Hematopoietic multipotent progenitor cell (in vitro differentiated cells): ENCODE measurements around the gene SGSH. TPM values are rescaled to one million over a fixed set of nuclear protein-coding genes. Genes with fewer than 3 reads are reported as not detected.
A peak's percentile ranks its signal among the peaks of the same experiment; 100 is the strongest.

ENCODE experiments used
- DNase-seq, 3 donors: peaks; one replicate each; pipeline ENCODE4 v3.0.0-alpha.2; 2011 to 2015; ENCODE audit warnings: low read depth in 2 of 3, low spot score in 2 of 3
- total RNA-seq: library from RNA; depleted of rRNA; stranded (reverse); fragments of >200 nt; gene quantifications from one replicate; pipeline ENCODE4 v1.2.3, GENCODE V29; 2012

Gene SGSH
- total RNA-seq, 1 donor = 0.81 TPM

DNA sequence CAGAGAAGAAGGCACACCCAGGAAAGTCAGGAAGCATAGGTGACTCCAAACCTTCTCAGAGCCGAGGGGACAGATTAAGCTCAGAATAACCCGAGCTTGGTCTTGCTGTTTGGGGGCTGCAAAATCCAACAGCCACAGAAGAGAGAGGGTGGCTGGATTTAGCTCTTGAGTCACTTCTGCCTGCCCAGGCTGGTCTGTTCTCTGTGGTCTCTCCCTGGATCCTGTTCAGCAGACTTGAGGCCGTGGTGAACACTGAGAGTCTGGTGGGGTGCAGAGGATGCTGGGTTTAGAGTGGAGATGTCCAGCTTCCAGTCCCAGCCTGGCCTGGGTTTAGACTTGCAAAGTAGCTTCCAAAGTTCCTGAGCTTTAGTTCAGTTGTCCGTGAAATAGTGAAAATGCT is 8.9 kb upstream of the SGSH start:
- DNase-seq = no peak

DNA sequence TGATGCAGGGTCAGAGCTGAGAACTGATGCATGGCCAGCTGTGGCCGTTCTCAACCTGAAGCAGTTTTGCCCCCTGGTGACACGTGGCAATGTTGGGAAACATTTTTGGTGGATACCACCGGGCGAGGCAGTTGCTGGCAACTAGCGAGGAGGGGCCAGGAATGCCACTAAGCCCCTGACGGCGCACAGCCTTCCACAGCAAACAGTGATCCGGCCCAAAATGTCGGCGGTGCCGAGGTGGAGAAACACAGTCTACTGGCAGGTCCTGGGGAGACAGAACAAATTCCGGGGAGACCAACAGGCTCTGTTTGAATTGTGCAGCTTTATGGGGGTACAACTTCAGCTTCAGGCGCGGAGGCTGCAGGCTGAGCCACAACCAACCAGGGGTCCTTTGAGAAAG is 8.3 kb upstream of the SGSH start:
- DNase-seq = no peak

DNA sequence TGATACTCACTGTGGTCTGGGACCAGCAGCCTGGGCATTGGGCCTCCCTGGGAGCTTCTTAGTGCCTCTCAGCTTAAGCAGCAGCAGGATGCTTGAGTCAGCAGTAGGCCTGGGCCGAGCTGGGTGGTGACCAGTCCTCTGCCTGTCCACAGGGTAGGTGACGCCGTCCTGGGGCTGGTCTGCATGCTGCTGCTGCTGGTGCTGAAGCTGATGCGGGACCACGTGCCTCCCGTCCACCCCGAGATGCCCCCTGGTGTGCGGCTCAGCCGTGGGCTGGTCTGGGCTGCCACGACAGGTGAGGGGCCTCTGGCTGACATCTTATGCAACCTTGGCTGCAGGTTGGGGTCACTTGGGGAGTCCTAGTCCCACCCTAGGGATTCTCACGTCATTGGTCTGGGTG is 7.5 kb upstream of the SGSH start:
- no peak for DNase-seq

GRCh38 chr17:80227156-80227555 is 7.0 kb upstream of the SGSH start:
- DNase-seq = no peak

DNA sequence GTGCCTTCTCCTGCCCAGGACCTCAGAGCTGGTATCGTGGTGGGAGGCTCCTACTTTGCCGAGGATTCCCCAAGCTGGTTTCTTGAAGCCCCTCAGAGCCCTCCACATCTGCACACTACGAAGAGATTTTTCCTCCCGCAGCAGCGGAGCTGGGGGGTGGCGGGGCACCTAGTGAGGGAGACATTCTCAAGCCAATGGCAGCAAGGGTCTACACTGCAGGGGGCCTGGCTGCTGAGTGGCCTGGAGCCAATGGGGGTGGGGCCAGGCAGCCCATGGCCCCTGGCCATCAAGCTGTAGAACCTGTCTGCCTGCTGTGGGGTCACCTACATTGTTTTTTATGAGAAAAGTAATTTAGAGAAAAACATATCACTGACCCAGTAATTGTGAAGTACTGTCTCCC is 5.1 kb upstream of the SGSH start:
- DNase-seq = no peak

DNA sequence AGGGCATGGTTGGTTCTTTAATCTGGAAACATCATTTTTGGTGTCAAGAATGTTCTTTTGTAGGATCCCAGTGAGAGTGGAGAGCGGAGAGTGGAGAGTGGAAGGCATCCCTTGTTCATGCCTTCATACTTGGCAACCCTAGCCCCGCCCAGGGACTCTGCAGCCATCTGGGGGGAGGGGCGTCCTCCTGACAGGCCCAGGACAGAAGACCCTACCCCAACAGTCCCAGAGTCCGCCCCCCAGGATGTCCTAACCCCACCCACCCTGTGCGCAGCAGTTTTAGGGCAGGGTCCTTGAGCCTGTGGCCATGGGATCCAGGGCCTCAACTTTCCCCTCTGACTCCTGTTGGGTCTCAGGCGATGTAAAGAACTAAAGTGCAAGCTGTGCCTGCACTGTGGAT is 4.5 kb upstream of the SGSH start:
- DNase-seq = no peak

DNA sequence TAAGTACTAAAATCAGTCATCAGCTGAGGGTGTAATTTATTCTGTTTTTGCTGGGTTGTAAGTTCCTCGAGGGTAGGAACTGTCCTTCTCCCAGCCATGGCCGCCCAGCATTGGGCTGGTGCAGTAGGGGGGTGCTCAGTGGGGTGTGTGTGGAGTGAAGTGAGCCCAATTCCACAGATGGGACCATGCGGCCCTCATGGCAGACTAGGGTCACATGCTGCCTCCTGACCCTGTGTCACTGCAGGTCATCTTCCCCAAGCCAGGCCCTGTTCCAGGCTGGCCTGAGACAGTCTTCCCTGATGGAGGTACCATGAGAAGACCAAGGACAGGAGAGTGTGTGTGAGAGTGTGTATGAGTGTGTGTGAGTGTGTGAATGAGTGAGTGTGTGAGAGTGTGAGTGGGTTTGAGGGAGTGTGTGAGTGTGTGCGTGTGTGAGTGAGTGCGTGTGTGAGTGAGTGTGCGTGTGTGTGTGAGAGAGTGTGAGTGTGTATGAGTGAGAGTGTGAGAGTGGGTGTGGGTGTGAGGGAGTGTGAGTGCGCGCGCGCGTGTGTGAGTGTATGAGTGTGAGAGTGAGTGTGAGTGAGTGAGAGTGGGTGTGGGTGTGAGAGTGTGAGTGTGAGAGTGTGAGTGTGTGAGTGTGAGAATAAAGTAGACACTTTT is 3.8 kb upstream of the SGSH start:
- DNase-seq = no peak

DNA sequence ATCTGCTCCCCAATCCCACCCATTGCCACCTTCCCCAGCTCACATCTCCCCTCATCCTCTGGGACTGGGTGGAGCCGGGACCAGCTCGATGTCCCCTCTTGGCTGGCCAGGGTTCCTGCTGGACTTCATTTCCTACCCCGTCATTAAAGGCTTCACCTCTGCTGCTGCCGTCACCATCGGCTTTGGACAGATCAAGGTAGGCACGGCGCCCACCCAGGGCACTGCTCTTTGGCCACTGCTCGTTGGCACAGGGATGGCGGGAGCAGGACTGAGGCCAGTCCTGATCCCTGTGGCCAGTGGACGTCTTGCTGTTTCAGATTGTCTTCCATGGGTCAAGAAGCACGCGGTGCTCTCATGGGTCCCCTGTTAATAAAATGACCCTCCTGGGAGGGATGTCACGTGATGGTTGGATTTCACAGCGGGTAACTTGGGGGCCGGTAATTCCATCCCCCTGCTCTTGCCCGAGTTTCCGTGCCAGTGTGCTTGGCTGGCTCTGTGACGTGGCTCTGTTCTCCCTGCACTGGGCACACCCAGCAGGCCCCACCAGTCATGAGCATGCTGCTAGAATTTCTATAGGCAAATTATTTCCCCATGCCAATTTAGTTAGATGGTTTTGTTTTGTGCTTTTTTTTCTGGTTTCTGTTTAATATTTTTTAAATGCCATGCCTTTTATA is 3.1 kb upstream of the SGSH start:
- no peak for DNase-seq

DNA sequence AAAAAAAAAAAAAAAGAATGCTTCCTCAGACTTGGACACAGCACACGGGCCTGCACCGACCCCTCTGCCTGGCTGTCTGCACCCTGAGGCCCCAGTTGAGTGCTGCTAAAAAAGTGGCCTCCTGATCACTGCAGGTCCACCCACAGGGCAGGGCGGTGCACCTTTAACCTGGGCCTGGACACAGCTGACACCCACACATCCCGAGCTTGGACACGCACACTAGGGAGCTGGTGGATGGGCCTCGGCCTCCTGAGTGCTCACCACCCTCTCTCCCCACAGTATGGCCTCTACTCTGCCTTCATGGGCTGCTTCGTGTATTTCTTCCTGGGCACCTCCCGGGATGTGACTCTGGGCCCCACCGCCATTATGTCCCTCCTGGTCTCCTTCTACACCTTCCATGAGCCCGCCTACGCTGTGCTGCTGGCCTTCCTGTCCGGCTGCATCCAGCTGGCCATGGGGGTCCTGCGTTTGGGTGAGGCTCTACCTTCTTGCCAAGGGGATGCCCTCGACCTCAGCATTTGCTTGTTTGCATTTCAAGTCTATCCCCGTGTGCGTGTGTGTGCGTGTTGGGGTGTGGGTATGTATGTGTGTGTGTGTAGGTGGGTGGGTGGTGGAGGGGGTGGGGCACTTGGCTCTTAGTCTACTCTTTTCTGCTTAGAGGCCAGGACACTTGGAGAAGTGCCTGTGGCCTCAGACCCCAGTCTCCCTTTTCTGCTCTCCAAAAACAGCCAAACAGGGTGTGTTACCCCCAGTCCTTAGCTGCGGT is 2.4 kb upstream of the SGSH start:
- DNase-seq = no peak

GRCh38 chr17:80221351-80222105 is 1.4 kb upstream of the SGSH start:
- no peak for DNase-seq

DNA sequence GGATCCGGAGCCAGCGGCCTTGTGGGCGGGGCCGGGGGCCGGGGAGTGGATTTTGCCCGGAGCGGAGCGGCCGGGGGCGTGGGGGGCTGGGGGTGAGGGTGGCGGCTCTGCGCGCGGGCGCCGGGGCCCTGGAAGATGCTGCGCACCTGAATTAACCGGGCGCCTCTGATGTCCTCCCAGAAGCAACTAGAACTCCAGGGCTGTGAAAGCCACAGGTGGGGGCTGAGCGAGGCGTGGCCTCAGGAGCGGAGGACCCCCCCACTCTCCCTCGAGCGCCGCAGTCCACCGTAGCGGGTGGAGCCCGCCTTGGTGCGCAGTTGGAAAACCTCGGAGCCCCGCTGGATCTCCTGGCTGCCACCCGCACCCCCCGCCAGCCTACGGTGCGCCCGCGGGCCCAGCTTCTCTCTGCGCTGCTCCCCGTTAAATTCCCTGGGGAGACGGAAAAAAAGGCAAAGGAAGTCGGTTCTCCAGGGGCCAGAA is 643 bp upstream of the SGSH start:
- no peak for DNase-seq

- peak in 1 of 3 donors; percentile 31 for DNase-seq
Measured at GRCh38 chr17:80219763-80220053, 425 bp downstream of the SGSH start.

GRCh38 chr17:80219013-80219762 is 945 bp downstream of the SGSH start:
- DNase-seq = peak; percentile 82 to 99 (median 97)

DNA sequence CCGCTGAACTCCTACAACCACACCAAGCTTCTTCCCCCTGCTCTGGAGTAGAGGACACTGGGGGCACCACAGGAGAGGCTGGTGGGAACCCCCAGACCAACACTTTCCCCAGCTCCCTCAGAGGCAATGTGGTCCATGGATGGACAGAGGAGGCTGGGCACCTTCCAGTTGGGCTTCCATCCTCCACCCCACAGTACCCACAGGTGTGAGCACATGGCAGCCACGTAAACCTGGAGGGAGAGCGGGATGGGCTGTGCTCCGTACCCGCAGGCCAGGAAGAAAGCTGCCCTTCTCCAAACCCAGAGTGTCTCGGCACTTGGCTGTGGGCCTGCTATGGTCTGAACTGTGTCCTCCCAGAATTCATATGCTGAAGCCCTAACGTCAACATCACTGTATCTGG is 1.7 kb downstream of the SGSH start:
- DNase-seq = no peak

DNA sequence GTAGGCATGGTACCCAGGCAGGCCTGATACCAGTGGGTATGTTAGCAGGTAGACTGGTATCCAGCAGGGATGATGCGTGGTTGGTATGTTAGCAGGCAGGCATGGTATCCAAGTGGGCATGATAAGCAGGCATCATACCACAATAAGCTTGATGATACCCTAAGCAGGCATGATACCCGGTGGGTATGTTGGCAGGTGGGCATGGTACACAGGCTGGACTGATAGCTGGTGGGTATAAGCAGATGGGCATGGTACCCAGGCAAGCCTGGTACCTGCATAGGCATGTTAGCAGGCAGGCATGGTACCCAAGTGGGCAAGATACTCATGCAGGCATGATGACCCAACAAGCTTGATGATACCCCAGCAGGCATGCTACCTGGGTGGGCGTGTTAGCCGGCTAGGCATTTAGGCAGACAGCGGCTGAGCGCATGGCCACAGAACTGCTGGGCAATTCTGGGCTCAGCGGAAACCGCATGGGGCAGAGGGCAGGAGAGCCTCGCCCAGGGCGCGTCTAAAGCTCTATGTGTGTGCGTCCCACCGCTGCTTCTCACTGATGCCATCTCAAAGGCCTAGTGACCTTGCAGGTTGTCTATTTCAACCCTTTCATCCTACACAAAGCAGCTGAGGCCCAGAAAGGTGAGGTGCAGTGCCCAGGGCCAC is 2.3 kb downstream of the SGSH start:
- DNase-seq = no peak

- no peak for DNase-seq
Measured at GRCh38 chr17:80216473-80217456, 3.4 kb downstream of the SGSH start.

GRCh38 chr17:80214878-80215210 is 5.3 kb downstream of the SGSH start:
- no peak for DNase-seq

GRCh38 chr17:80214012-80214877 is 5.9 kb downstream of the SGSH start:
- no peak for DNase-seq
